H1 (cell line): ENCODE results near the gene LAMTOR4. TPM values are rescaled to one million over a fixed set of nuclear protein-coding genes. Genes with fewer than 3 reads are reported as not detected.

ENCODE experiments used
- CTCF ChIA-PET: fragments of 300-600 bp; sonication (Branson Sonifier 250); formaldehyde crosslinking; loops from one replicate; lab custom pipeline; 2021; ENCODE audit not compliant: partially characterized antibody; lab: Charles Lee
- POLR2A ChIA-PET: fragments of 300-600 bp; sonication (Branson Sonifier 250); formaldehyde crosslinking; loops from one replicate; lab custom pipeline; 2021; ENCODE audit warnings: inconsistent platforms; ENCODE audit not compliant: partially characterized antibody; lab: Charles Lee
- DNase-seq, 2 experiments: peaks; one replicate each; pipeline versions ENCODE4 v3.0.0 to v3.0.0-alpha.2; 2010 to 2022; ENCODE audit warnings: low spot score in 2 of 2, low read depth in 1 of 2, mixed read lengths in 1 of 2
- FAIRE-seq: peaks from 2 replicates; lab custom pipeline; 2011; peaks lifted over from hg19 to GRCh38; lab: Jason Lieb, UNC
- H2AFZ ChIP-seq: 2 replicates; pipeline ENCODE4 v1.8.1; 2012; ENCODE audit warnings: low read length, inconsistent platforms
- H2AK5ac ChIP-seq: 2 replicates; pipeline ENCODE4 v1.6.1; 2013; ENCODE audit warnings: low read depth, low read length
- H2BK120ac ChIP-seq: replicated peaks from 2 replicates; pipeline ENCODE3; 2013; ENCODE audit warnings: low read depth, low read length, inconsistent platforms
- H2BK12ac ChIP-seq: 2 replicates; pipeline ENCODE4 v1.6.1; 2013; ENCODE audit warnings: low read depth, low read length
- H2BK15ac ChIP-seq: 2 replicates; pipeline ENCODE4 v1.6.1; 2013; ENCODE audit warnings: low read length
- H2BK20ac ChIP-seq: 2 replicates; pipeline ENCODE4 v1.6.1; 2013; ENCODE audit warnings: low read length
- H2BK5ac ChIP-seq: 2 replicates; pipeline ENCODE4 v1.6.1; 2013; ENCODE audit warnings: low read depth, low read length
- H3K14ac ChIP-seq: 2 replicates; pipeline ENCODE4 v1.6.1; 2013; ENCODE audit warnings: inconsistent platforms; ENCODE audit not compliant: insufficient read length
- H3K18ac ChIP-seq: 2 replicates; pipeline ENCODE4 v1.6.1; 2013; ENCODE audit warnings: low read length; ENCODE audit errors: extremely low read depth
- H3K23ac ChIP-seq: 2 replicates; pipeline ENCODE4 v1.6.1; 2013; ENCODE audit warnings: inconsistent platforms; ENCODE audit not compliant: insufficient read length
- H3K23me2 ChIP-seq: 2 replicates; pipeline ENCODE4 v1.6.1; 2013; ENCODE audit warnings: low read depth, low read length
- H3K27ac ChIP-seq: 2 replicates; pipeline ENCODE4 v1.6.1; 2011; ENCODE audit warnings: low read depth, low read length, inconsistent platforms
- H3K27me3 ChIP-seq, 4 experiments: replicated peaks in 1 of 4; 1 replicate in 1 of 4; 2 replicates in 3 of 4; pipeline versions ENCODE4 v1.6.1 to v1.8.1; 2011 to 2013; ENCODE audit warnings: low read length in 3 of 4, mild to moderate bottlenecking in 3 of 4, inconsistent platforms in 2 of 4, mixed read lengths in 2 of 4, moderate library complexity in 1 of 4; ENCODE audit not compliant: control insufficient read depth in 3 of 4, insufficient read depth in 3 of 4; ENCODE audit errors: extremely low read depth in 1 of 4
- H3K36me3 ChIP-seq, 4 experiments: 2 replicates each; pipeline versions ENCODE4 v1.6.1 to v1.8.1; 2011 to 2013; ENCODE audit warnings: mild to moderate bottlenecking in 4 of 4, low read length in 3 of 4, moderate library complexity in 2 of 4, control low read depth in 1 of 4, inconsistent platforms in 1 of 4; ENCODE audit not compliant: insufficient read depth in 4 of 4, control insufficient read depth in 2 of 4
- H3K4ac ChIP-seq: replicated peaks from 2 replicates; pipeline ENCODE3; 2013; ENCODE audit warnings: low read length, low read depth, mixed read lengths, inconsistent platforms; ENCODE audit not compliant: insufficient read length
- H3K4me1 ChIP-seq, 4 experiments: replicated peaks in 1 of 4; 1 replicate in 1 of 4; 2 replicates in 3 of 4; pipeline versions ENCODE4 v1.6.1 to v1.8.1; 2011 to 2013; ENCODE audit warnings: low read length in 3 of 4, inconsistent platforms in 2 of 4, mixed read lengths in 1 of 4; ENCODE audit not compliant: insufficient read depth in 4 of 4, control insufficient read depth in 3 of 4
- H3K4me2 ChIP-seq, 2 experiments: 2 replicates each; pipeline versions ENCODE4 v1.6.1 to v1.8.1; 2011 to 2013; ENCODE audit warnings: low read depth in 2 of 2, low read length in 2 of 2, control low read depth in 1 of 2, inconsistent platforms in 1 of 2, mild to moderate bottlenecking in 1 of 2; ENCODE audit not compliant: insufficient read depth in 1 of 2
- H3K4me3 ChIP-seq, 4 experiments: fragments of 200-600, 300-600 bp in 1 of 4; sonication (generic), shearing (Covaris generic), sonication (Bioruptor Twin) in 1 of 4; 2 replicates each; pipeline versions ENCODE4 v1.5.1 to v1.8.1; 2011 to 2016; ENCODE audit warnings: low read length in 4 of 4, low read depth in 3 of 4, control low read depth in 2 of 4, inconsistent platforms in 2 of 4, mild to moderate bottlenecking in 2 of 4, mixed read lengths in 1 of 4, moderate library complexity in 1 of 4; ENCODE audit not compliant: insufficient read depth in 2 of 4; ENCODE audit errors: extremely low read depth in 1 of 4
- H3K56ac ChIP-seq: replicated peaks from 2 replicates; pipeline ENCODE3; 2013; ENCODE audit warnings: low read depth, mild to moderate bottlenecking, mixed read lengths, low read length, inconsistent platforms; ENCODE audit not compliant: insufficient read length
- H3K79me1 ChIP-seq: 2 replicates; pipeline ENCODE4 v1.6.1; 2013; ENCODE audit warnings: low read depth, low read length, control low read depth
- H3K79me2 ChIP-seq, 2 experiments: 2 replicates each; pipeline versions ENCODE4 v1.6.1 to v1.8.1; 2012 to 2013; ENCODE audit warnings: low read length in 2 of 2, mild to moderate bottlenecking in 2 of 2, inconsistent platforms in 1 of 2; ENCODE audit not compliant: insufficient read depth in 2 of 2, control insufficient read depth in 1 of 2
- H3K9ac ChIP-seq, 4 experiments: replicated peaks in 1 of 4; 1 replicate in 1 of 4; 2 replicates in 3 of 4; pipeline versions ENCODE4 v1.6.1 to v1.8.1; 2011 to 2013; ENCODE audit warnings: low read depth in 3 of 4, low read length in 3 of 4, control low read depth in 2 of 4, mild to moderate bottlenecking in 2 of 4, moderate library complexity in 2 of 4, inconsistent platforms in 1 of 4; ENCODE audit errors: extremely low read depth in 1 of 4
- H3K9me3 ChIP-seq, 2 experiments: 2 replicates each; pipeline versions ENCODE4 v1.6.1 to v1.8.1; 2012 to 2013; ENCODE audit warnings: mild to moderate bottlenecking in 2 of 2, moderate library complexity in 2 of 2, control low read depth in 1 of 2, inconsistent platforms in 1 of 2, low read depth in 1 of 2, low read length in 1 of 2, mixed read lengths in 1 of 2; ENCODE audit not compliant: insufficient read depth in 2 of 2
- H4K20me1 ChIP-seq, 2 experiments: replicated peaks in 1 of 2; 2 replicates each; pipeline versions ENCODE3 to v1.8.1; 2011 to 2013; ENCODE audit warnings: inconsistent platforms in 2 of 2, low read length in 2 of 2, mild to moderate bottlenecking in 1 of 2; ENCODE audit not compliant: insufficient read depth in 2 of 2, control insufficient read depth in 1 of 2
- H4K5ac ChIP-seq: 2 replicates; pipeline ENCODE4 v1.6.1; 2013; ENCODE audit warnings: low read length, low read depth, mixed read lengths, inconsistent platforms; ENCODE audit not compliant: insufficient read length
- H4K8ac ChIP-seq: 2 replicates; pipeline ENCODE4 v1.8.0; 2013; ENCODE audit warnings: mild to moderate bottlenecking, moderate library complexity, low read length, inconsistent platforms; ENCODE audit not compliant: insufficient read depth; ENCODE audit errors: extremely low read depth
- H4K91ac ChIP-seq: replicated peaks from 2 replicates; pipeline ENCODE3; 2013; ENCODE audit warnings: low read length, mixed read lengths, inconsistent platforms; ENCODE audit not compliant: insufficient read length
- WGBS, 2 experiments: shearing (Covaris generic) in 1 of 2; methylation state at CpG; one replicate each; pipeline versions ENCODE4 v1.1.6 to v1.1.7; 2013 to 2015; ENCODE audit warnings: low lambda C conversion rate in 2 of 2, mixed read lengths in 2 of 2, inconsistent platforms in 1 of 2, low coverage in 1 of 2, missing lambda C conversion rate in 1 of 2; ENCODE audit not compliant: insufficient replicate concordance in 2 of 2, insufficient coverage in 1 of 2, insufficient read length in 1 of 2; ENCODE audit errors: extremely low coverage in 1 of 2, missing lambda C conversion rate in 1 of 2; 5-methylcytosine and 5-hydroxymethylcytosine counted together
- polyA plus RNA-seq, 7 experiments: library from polyadenylated mRNA; depleted of rRNA in 3 of 7; stranded (reverse) in 5 of 7; unstranded in 2 of 7; fragments of >200 nt in 5 of 7; fragments of 200-250 nt in 2 of 7; gene quantifications; 1 replicate in 5 of 7; 2 replicates in 1 of 7; 4 replicates in 1 of 7; pipeline versions ENCODE4 v1.2.1 to v1.2.3, GENCODE V29; 2011 to 2013; ENCODE audit warnings: missing spikeins in 2 of 7, mixed read lengths in 2 of 7
- total RNA-seq: library from RNA; stranded (reverse); fragmentation: NEBNext Ultra II Directional; extraction: Animal tissue kit (Norgen Biotek cat#: 25700); gene quantifications from 2 replicates; pipeline ENCODE4 v1.2.1, GENCODE V29; 2021
- TF ChIP-seq, protein P1 (sequence below): IDR thresholded peaks from 2 replicates; pipeline ENCODE4 v1.6.1; 2012; ENCODE audit warnings: inconsistent platforms
- TF ChIP-seq, protein P2 (sequence below): IDR thresholded peaks from 2 replicates; pipeline ENCODE4 v1.6.1; 2011; ENCODE audit warnings: low read length, improper control_type of control experiment

The LAMTOR4 gene
- total and polyA plus RNA-seq, 2 of the 8 experiments (the other 6 are each of a cell fraction or from before 2014, with no cell fraction given): 153 to 622 TPM

DNA sequence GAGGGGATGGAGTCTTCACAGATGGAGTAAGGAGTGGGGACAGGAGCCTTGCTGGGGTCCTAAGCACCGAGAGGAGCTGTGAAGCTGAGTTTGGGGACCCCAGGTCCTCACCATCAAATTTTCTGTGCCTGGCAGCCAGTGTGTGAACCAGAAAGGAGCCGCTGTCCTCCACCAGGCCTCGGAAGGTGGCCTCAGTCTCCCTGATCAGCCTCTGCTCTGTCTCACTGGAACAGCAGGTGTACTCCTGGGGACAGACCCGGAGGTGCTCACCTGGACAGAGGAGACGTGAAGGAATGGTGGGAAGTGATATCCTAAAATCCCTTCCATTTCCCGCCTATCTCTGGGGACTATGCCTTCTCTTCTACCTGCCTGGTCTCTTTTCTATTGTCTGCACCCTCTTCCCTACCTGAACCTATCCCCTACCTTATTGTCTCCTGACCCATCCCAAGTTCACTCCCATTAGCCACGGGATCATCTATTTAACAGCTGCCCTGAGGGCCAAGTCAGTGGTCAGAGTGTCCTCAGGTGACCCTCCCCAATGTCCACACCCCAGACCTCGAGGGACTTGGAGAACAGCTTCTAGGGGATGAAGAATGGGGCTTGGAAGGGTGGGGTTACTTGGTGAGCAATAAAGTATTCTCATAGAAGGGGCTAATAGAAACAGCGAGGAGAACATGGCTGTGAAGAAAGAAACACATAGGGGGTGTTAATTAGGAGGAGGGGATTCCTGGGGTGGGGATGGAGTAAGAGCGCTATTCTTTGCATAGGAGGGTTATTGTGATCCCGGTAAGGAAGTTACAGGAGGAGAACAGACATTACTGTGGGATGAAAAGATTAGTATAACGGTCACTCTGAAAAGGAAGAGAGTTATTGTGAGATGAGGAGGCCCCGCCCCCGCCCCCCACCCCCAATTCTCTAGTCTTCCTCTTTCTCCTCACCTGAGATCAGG lies 27.7 kb downstream of the LAMTOR4 start:
- H2BK5ac ChIP-seq: no peak overlapping the region
- no peak overlapping the region for H2AFZ ChIP-seq
- H3K4me1 ChIP-seq: peaks cover 0 to 10% (median 8%) of the 10 kb centered on the region in 4 experiments; a peak in 6 of 7 replicates
- POLR2A ChIA-PET: interaction anchor here (0.6 to 4.9 kb wide), 14 partner anchors 10 to 253 kb away, joined by 3 to 39 read pairs (median 3); partner anchors contain the start of genes AP4M1, GAL3ST4, LAMTOR4 and MCM7
- no peak overlapping the region for H3K27ac ChIP-seq
- peak overlapping the region; percentile 91 to 97 (median 96) for H3K4me3 ChIP-seq
- H3K4ac ChIP-seq: peak overlapping the region; percentile 12
- H3K27me3 ChIP-seq: peaks cover 0 to 13% (median 9%) of the 10 kb centered on the region in 4 experiments; a peak in 6 of 7 replicates
- H2AK5ac ChIP-seq: no peak overlapping the region
- H4K8ac ChIP-seq: no peak overlapping the region; the same call in 1 of the 2 replicates
- peak overlapping the region; percentile 81 for H4K91ac ChIP-seq
- WGBS, 2 experiments: 57% methylated on average over 12 of the region's 14 CpGs; no CpG with 5 or more reads in 1 of the 2 experiments
- H4K20me1 ChIP-seq: peaks cover 0 to 16% of the 10 kb centered on the region in 2 experiments
- H3K14ac ChIP-seq: no peak overlapping the region
- H2BK120ac ChIP-seq: no peak overlapping the region
- H3K23me2 ChIP-seq: peaks cover 8% of the 10 kb centered on the region
- no peak overlapping the region for H3K23ac ChIP-seq
- peaks cover 0 to 8% (median 1%) of the 10 kb centered on the region in 4 experiments; a peak in 3 of 8 replicates for H3K36me3 ChIP-seq
- peak overlapping the region; percentile 84 to 90 for H3K4me2 ChIP-seq
- CTCF ChIA-PET: interaction anchor here (0.9 to 1.8 kb wide), 5 partner anchors 11 to 47 kb away, joined by 3 to 6 read pairs (median 4); no protein-coding TSS in a partner anchor
- no peaks in the 10 kb centered on the region; the same call in 1 of the 2 replicates for H3K79me1 ChIP-seq
- H3K56ac ChIP-seq: no peak overlapping the region
- peaks cover 0 to 5% of the 10 kb centered on the region in 2 experiments; a peak in 1 of 4 replicates for H3K9me3 ChIP-seq
- TF ChIP-seq, protein P1, sequence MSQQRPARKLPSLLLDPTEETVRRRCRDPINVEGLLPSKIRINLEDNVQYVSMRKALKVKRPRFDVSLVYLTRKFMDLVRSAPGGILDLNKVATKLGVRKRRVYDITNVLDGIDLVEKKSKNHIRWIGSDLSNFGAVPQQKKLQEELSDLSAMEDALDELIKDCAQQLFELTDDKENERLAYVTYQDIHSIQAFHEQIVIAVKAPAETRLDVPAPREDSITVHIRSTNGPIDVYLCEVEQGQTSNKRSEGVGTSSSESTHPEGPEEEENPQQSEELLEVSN: no peak
- TF ChIP-seq, protein P2, sequence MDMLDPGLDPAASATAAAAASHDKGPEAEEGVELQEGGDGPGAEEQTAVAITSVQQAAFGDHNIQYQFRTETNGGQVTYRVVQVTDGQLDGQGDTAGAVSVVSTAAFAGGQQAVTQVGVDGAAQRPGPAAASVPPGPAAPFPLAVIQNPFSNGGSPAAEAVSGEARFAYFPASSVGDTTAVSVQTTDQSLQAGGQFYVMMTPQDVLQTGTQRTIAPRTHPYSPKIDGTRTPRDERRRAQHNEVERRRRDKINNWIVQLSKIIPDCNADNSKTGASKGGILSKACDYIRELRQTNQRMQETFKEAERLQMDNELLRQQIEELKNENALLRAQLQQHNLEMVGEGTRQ: no peak
- DNase-seq: no peak
- H3K9ac ChIP-seq: peak overlapping the region in 1 of 4 experiments; percentile 89; a peak in 1 of 7 replicates
- peaks cover 0 to 7% of the 10 kb centered on the region in 2 experiments; a peak in 2 of 4 replicates for H3K79me2 ChIP-seq
- no peak for FAIRE-seq
- H4K5ac ChIP-seq: no peak overlapping the region
- H2BK20ac ChIP-seq: no peak overlapping the region
- peak overlapping the region; percentile 83 for H3K18ac ChIP-seq
- H2BK15ac ChIP-seq: no peak overlapping the region; the same call in 1 of the 2 replicates
- no peak overlapping the region for H2BK12ac ChIP-seq
